ENCODE results near the gene NUDT14. TPM values are rescaled to one million over a fixed set of nuclear protein-coding genes. Genes with fewer than 3 reads are reported as not detected.

NUDT14 gene
- polyA plus RNA-seq, 3 donors, result 22.0 to 37.4 (median 23.9) TPM

- H3K36me3 Mint-ChIP-seq, result no peaks in the 10 kb centered on the region
- H4K20me1 ChIP-seq (ENCODE audit: insufficient read depth, low read length), result no peaks in the 10 kb centered on the region
- peaks cover 13 to 15% of the 10 kb centered on the region in 2 donors for H3K9me3 ChIP-seq (replicated peaks in 1 of 2; ENCODE audit: control insufficient read depth in 1 of 2, insufficient read depth in 1 of 2, low read length in 2 of 2)
- no peak overlapping the region for H2AFZ ChIP-seq (ENCODE audit: insufficient read depth, low read depth, low read length, poor library complexity, severe bottlenecking)
- no peak overlapping the region for H3K27ac Mint-ChIP-seq
- no peaks in the 10 kb centered on the region for H3K4me1 ChIP-seq (ENCODE audit: control insufficient read depth in 1 of 2, insufficient read depth in 2 of 2, low read length in 2 of 2)
- TF ChIP-seq, protein P1, sequence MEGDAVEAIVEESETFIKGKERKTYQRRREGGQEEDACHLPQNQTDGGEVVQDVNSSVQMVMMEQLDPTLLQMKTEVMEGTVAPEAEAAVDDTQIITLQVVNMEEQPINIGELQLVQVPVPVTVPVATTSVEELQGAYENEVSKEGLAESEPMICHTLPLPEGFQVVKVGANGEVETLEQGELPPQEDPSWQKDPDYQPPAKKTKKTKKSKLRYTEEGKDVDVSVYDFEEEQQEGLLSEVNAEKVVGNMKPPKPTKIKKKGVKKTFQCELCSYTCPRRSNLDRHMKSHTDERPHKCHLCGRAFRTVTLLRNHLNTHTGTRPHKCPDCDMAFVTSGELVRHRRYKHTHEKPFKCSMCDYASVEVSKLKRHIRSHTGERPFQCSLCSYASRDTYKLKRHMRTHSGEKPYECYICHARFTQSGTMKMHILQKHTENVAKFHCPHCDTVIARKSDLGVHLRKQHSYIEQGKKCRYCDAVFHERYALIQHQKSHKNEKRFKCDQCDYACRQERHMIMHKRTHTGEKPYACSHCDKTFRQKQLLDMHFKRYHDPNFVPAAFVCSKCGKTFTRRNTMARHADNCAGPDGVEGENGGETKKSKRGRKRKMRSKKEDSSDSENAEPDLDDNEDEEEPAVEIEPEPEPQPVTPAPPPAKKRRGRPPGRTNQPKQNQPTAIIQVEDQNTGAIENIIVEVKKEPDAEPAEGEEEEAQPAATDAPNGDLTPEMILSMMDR (IDR thresholded peaks at IDR 0.05), result no peak
- intact Hi-C loops (cut with micrococcal nuclease), result no loop called here
- H3K4me3 ChIP-seq (replicated peaks in 1 of 3; ENCODE audit: low read depth in 2 of 3, low read length in 3 of 3), result no peak overlapping the region
- H3K27me3 ChIP-seq (ENCODE audit: control insufficient read depth in 2 of 2, insufficient read depth in 2 of 2, low read length in 2 of 2), result no peaks in the 10 kb centered on the region
- DNase-seq, result no peak
- no peak overlapping the region for H3K4me2 ChIP-seq (replicated peaks; ENCODE audit: extremely low read depth, low read length, poor library complexity, severe bottlenecking)
- no peaks in the 10 kb centered on the region for H3K4me1 Mint-ChIP-seq
- 98% methylated on average over 19 of the region's 19 CpGs for WGBS (ENCODE audit: insufficient coverage)
- no peaks in the 10 kb centered on the region for H3K79me2 ChIP-seq (ENCODE audit: insufficient read depth, low read length)
- no peaks in the 10 kb centered on the region for H3K36me3 ChIP-seq (replicated peaks in 1 of 2; ENCODE audit: control insufficient read depth in 1 of 2, insufficient read depth in 2 of 2, low read length in 2 of 2)
- no peak overlapping the region for H3K4me3 Mint-ChIP-seq
- H3K27ac ChIP-seq (ENCODE audit: low read depth in 1 of 2, low read length in 2 of 2), result no peak overlapping the region
- peaks cover 4 to 9% (median 5%) of the 10 kb centered on the region in 3 donors for H3K27me3 Mint-ChIP-seq (ENCODE audit: low read depth in 3 of 3)
- H3K9ac ChIP-seq (ENCODE audit: insufficient read depth, low read length, poor library complexity, severe bottlenecking), result no peak overlapping the region
- peaks cover 11 to 21% (median 14%) of the 10 kb centered on the region in 7 donors for H3K9me3 Mint-ChIP-seq
These were observed 43.0 kb downstream of the NUDT14 start for GRCh38 chr14:105138021-105138541.

DNA sequence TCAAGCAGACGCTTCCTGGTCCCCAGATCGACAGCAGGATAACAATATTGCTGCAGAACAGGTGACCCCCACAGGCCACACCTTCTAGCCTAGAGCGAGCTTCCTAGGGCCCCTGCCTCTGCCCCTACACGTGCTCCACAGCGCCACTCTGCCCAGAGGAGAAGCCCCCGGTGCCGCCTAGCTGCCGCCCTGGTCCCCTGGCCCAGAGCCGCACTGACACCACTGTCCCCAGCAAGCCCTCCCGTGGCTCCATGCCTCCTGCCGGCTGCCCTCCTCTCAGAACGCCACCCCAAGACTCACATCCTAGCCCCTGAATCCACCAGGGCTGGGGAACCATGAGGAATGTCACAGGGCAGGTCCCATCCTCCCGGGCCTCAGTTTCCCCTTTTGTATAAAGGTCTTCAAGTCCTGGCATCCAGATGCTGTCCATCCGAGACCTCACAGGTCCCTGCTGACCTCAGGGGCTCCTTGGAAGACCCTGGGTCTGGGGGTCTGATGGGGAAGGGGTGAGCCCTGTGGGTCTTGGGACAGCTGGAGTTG lies 43.6 kb downstream of the NUDT14 start:
- DNase-seq, result no peak
- H3K79me2 ChIP-seq (ENCODE audit: insufficient read depth, low read length), result no peaks in the 10 kb centered on the region
- peaks cover 13 to 15% of the 10 kb centered on the region in 2 donors for H3K9me3 ChIP-seq (replicated peaks in 1 of 2; ENCODE audit: control insufficient read depth in 1 of 2, insufficient read depth in 1 of 2, low read length in 2 of 2)
- TF ChIP-seq, protein P1 (IDR thresholded peaks at IDR 0.05), result no peak
- H3K4me2 ChIP-seq (replicated peaks; ENCODE audit: extremely low read depth, low read length, poor library complexity, severe bottlenecking), result no peak overlapping the region
- no peaks in the 10 kb centered on the region for H3K36me3 ChIP-seq (replicated peaks in 1 of 2; ENCODE audit: control insufficient read depth in 1 of 2, insufficient read depth in 2 of 2, low read length in 2 of 2)
- H4K20me1 ChIP-seq (ENCODE audit: insufficient read depth, low read length), result no peaks in the 10 kb centered on the region
- H3K9me3 Mint-ChIP-seq, result peaks cover 11 to 25% (median 16%) of the 10 kb centered on the region in 7 donors
- no peaks in the 10 kb centered on the region for H3K4me1 Mint-ChIP-seq
- peaks cover 5 to 10% (median 7%) of the 10 kb centered on the region in 3 donors for H3K27me3 Mint-ChIP-seq (ENCODE audit: low read depth in 3 of 3)
- no peaks in the 10 kb centered on the region for H3K27me3 ChIP-seq (ENCODE audit: control insufficient read depth in 2 of 2, insufficient read depth in 2 of 2, low read length in 2 of 2)
- H3K4me3 Mint-ChIP-seq, result no peak overlapping the region
- no peak overlapping the region for H3K27ac Mint-ChIP-seq
- no peak overlapping the region for H2AFZ ChIP-seq (ENCODE audit: insufficient read depth, low read depth, low read length, poor library complexity, severe bottlenecking)
- no peak overlapping the region for H3K27ac ChIP-seq (ENCODE audit: low read depth in 1 of 2, low read length in 2 of 2)
- intact Hi-C loops (cut with micrococcal nuclease), result no loop called here
- no peaks in the 10 kb centered on the region for H3K4me1 ChIP-seq (ENCODE audit: control insufficient read depth in 1 of 2, insufficient read depth in 2 of 2, low read length in 2 of 2)
- no peak overlapping the region for H3K9ac ChIP-seq (ENCODE audit: insufficient read depth, low read length, poor library complexity, severe bottlenecking)
- WGBS (ENCODE audit: insufficient coverage), result 96% methylated on average over 12 of the region's 14 CpGs
- no peaks in the 10 kb centered on the region for H3K36me3 Mint-ChIP-seq
- H3K4me3 ChIP-seq (replicated peaks in 1 of 3; ENCODE audit: low read depth in 2 of 3, low read length in 3 of 3), result no peak overlapping the region
